HG03571 (cell line): ENCODE results near the gene LZTFL1.
"Not testable (repeated sequence)": the region's sequence is repeated elsewhere in the genome, so short reads cannot be mapped to it uniquely, and the experiment has no call there.

ENCODE experiments used
- ATAC-seq: cut with Tn5 transposase; IDR thresholded peaks from one replicate; pipeline ENCODE4 v1.9.1; 2021; ENCODE audit not compliant: unreplicated experiment

Gene LZTFL1

DNA sequence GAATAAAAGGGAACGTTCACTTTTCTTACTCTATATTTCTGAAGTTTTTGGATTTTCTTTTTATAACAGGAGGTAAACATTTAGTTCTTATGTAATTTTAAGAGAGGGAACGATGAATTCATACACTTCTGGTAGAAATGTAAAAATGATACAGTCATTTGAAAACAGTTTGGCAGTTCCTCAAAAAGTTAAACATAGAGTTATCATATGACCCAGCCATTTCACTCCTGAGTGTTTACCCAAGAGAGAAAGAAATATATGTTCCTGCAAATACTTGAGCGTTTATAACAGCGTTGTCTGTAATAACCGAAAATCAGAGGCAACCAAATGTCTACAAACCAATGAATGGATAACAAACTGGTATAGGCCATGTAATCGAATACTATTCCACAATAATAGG is 23.6 kb upstream of the LZTFL1 start:
- ATAC-seq: no peak

DNA sequence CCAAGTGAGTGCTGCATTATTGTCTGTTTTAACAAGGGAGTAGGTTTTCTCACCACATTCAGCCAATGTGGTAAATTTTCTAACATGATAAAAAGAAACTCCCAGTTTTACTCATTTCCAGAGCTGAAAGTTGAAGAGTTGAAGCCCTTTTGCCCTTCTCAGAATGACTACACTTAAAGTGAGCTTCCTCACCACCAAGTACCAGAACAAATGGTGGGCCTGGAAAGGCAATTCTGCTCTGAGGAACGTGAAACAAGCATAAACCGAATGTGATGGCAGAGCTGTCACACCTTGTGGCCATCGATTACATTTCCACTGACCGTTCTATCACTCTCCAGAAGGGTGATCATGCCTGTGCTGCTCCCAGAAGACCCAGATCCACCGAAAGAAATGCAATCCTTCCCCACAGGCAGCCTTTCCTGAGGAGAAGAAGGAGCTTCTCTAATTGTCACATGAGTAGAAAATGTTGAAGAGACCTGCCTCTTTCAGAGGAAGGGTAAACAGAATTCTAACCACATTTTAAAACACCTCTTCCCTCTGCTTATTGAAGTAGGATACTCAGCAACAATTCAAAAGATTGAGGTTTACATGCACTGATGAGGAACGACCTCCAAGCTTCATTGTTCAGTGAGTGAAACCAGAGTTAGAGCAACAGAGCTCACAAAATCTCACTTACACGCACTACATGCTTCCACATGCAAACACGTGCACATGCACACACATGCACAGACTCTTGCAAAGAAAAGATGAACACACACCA is 23.0 kb upstream of the LZTFL1 start:
- ATAC-seq: peak; percentile 66

DNA sequence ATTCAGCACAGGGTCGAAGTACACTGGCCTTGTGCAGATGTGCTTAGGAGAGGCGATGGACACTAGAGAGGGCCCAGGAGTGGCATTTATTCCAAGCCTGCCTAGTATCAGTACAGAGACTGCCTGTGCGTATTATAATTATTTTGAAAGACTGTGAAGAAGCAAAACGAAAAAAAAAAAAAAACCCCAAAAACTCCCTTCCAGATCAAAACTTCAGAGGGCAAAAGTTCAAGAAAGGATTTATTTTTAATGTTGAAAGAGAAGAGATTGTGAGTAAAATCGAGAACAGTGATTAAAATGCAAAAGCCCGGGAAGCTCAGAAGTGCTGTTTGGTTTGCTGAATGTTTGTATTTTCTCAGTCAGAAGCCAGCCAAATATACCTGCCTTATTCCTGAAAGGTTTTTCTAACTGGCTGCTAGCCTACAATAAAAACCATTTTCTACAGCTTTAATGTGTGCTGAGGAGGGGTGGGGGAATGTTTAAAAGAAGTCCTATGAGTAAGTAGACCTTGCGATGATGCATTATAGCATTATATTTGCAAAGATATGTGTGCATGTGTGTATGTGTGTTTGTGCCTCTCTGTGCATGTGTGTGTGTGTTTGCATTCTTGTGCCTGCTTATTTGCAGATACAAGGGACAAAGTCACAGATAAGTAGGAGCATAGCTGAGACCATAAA is 19.3 kb upstream of the LZTFL1 start:
- ATAC-seq: peak; percentile 42

DNA sequence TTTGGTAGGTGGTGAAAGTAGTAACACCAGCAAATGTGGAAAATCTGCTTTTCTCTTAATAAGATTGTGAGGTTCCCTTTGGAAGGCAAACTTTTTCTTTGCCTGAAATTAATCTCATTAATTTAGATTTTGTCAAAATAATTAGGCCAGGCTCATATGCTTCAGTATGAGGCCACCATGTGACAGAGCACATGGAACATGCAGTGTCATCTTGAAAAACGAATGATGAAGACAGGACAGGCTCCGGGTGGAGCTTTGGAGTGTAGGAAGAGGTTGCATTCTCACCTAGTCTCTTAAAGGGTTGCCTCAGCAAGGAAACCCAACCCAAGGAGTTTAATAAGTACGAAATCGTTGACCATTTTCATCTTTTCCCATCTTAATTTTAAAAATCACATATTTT is 18.6 kb upstream of the LZTFL1 start:
- ATAC-seq: no peak

DNA sequence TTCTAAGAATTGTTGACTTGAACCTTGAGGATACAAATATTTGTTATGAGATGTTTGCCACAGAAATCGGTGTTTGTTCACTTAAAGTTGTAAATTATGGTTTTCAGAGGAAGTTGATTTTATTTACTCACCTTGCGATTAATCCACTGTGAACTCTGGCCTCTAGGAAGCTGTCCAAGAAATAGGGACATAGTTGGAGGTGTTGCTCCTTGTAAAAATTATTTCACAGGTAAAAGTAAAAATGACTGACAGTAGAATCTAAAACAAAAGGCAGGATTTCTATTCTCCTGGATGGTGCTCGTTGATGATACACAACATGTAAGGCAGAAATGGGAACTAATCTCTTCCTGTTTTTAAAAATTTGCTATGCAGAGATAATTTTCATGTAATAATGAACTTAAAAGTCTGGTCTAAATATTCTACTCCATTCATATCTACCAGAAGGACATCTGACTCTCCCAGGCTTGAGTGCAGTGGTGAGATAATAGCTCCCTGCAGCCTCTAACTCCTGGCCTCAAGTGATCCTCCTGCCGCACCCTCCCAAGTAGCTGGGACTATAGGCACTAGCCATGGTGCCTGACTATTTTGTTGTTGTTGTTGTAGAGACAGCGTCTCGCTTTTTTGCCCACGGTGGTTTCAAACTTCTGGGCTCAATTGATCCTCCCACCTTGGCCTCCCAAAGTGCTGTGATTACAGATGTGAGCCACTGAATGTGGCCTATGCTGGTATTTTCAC is 17.1 kb upstream of the LZTFL1 start:
- ATAC-seq: no peak

DNA sequence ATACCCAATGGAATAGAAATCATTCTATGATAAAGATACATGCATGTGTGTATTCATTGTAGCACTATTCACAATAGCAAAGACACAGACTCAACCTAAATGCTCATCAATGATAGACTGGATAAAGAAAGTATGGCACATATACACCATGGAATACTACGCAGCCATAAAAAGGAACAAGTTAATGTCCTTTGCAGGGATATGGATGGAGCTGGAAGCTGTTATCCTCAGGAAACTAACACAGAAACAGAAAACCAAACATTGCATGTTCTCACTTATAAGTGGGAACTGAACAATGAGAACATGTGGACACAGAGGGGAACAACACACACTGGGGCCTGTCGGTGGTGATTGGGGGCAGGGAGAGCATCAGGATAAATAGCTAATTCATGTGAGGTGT is 15.1 kb upstream of the LZTFL1 start:
- not testable (repeated sequence) for ATAC-seq

DNA sequence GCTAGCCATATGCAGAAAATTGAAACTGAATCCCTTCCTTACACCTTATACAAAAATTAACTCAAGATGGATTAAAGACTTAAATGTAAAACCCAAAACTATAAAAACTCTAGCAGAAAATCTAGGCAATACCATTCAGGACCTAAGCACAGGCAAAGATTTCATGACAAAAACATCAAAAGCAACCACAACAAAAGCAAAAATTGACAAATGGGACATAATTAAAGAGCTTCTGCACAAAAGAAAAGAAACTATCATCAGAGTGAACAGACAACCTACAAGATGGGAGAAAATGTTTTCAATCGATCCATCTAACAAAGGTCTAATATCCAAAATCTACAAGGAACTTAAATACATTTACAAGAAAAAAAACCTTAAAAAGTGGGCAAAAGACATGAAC is 14.4 kb upstream of the LZTFL1 start:
- not testable (repeated sequence) for ATAC-seq

DNA sequence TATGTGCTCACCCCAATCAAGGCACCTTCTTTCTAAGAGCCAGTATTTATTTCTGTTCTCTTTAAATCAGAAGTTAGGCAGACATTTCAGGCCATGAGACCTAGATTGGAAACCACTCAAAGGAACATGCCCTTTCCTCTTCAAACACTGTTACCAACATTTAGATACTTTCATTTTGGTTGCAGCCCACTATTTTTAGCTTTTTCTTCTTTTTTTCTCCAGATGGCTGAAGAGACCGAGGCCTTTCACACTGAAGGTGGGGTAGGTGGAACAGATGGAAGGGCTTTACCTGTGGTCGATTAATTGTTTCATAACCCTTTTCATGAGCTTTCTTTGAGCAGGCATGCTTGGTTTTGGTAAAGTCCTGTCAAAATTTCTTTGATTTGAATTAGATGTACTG is 10.9 kb upstream of the LZTFL1 start:
- ATAC-seq: no peak

DNA sequence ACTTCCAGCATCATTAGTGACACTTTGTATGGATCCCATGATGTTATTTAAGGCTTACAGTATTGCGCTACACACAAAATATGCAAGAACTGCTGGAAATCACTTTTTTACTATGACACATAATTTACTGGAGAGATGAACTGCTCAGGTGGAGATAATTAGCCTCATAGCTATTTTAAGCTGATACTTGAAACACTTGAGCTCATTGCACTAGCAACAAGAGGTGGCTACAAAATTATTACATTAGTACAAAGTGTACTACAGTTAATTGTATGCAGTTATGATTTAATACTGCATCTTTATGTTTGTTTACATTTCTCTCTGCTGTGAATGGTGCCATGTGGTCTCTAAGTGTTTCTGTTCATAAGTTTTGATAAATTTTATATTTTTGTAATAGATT is 6.5 kb upstream of the LZTFL1 start:
- ATAC-seq: no peak

DNA sequence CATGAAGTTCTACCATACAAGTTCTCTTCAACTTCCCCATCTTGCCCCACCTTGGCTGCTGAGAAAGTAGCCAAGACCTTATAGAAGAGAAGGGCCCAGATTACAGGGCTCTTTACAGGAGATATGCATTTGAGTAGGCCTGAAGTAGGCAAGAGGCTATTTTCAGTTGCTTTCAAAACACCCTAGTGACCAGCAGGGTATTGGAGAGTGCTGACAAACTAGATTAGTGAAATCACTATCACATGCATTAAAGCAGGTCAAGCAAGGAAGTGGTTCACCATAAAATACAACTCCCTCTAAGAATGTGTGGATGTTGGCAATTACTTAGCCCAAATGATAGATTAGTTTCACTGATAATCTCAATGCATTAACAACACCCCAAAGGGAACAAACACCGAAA is 2.7 kb upstream of the LZTFL1 start:
- ATAC-seq: no peak

DNA sequence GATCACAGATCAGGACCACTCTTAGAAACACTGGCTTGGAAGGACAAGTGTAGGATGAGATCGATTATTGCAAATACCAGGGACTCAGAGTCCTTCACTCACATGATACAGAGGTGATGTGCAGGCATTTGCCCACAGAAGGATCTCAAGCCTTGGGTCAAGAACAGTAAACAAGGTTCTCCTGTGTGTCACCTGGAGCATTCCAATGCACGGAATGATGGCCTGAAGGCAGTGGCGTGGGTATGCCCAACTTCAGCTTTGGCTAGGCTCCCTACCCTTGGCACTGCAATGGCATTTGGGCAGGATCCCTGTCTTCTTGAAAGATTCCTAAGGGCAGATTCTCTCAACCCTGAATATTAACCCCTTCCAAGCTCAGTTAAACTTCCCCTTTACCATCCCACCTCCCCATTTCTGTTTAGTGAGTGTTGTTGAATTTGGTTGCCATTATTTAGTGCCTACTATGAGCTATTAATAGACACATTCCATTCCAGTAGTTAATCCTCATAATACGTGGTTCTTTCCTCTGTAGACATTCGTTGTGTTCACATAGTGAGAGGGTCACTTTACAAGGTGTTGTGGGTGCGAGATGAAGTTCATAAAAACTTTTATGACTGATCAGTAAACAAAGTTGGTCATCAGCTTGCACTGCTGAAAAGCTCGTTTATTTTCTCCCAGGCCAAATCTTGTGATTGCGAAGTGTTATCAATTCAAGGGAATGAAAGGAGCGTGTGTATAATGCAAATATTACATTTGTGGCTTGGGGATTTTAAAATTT is 1.1 kb upstream of the LZTFL1 start:
- no peak for ATAC-seq

DNA sequence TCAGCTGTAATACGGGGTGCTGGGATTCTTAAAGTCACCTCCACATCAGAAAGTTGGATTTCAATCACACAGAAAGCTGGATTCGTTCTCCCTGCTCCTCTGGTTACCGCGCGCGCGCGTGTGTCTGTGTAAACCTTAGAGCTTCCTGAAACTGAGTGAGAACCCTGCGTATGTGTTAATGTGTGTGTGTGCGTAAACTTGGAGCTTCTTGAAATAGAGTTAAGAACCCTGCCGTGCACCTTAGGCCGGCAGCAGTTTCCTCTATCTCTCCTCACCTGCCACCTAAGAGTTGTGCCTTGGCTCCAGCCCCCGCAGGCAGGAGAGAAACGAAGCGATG is 531 bp downstream of the LZTFL1 start:
- no peak for ATAC-seq

DNA sequence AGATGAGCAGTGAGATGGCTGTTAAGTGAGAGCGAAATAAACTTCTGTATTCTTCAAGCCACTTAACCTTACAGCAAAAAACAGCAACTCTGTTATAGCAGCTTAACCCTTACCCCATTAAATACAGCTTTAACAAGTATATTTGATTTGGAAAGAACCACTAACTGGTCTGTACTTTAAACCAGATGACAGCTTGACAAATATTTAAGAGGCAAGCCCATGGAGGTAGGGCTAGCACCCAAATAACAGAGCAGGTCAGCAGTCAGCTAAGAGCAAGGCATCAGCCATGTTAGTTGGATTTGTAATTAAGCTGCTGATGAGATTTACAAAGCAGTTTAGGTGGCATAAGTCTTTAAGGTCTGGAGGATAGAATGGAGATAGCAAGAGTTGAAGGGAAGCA is 3.5 kb downstream of the LZTFL1 start:
- no peak for ATAC-seq

DNA sequence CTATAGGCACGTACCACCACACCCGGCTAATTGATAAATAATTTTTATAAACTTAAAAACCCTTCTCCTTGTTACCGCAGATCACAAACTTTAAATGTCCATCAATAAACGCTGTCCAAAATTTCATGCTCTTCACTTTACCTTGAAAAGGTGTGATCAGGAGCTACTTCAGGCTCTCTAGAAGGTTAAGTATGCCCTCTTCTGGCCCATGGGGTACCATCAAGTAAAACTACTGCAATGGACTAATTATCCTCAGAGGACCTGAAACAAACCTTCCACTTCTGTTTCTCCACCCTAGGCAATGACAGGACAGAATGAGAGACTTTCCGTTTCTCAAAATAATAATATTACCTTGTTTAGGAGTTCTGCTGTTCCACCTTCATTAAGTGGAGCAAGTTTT is 9.2 kb downstream of the LZTFL1 start:
- ATAC-seq: no peak

DNA sequence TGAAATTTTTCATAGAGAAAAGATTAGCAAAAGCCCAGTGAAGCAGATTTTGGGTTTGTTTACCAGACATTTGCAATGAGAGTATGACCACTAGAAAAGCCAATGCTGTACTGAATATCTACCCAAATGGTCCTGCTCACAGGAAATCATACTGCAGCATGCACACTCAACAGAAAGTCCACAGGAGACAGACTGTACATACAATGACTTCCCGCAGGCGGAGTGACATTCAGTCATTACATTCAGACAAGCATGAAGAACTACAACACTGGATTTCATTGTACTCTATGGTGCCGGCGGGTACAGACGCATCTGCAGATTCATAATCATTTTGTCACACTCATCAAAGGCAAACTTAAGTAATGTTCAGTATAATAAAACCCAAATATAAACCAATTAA is 11.8 kb downstream of the LZTFL1 start:
- no peak for ATAC-seq

DNA sequence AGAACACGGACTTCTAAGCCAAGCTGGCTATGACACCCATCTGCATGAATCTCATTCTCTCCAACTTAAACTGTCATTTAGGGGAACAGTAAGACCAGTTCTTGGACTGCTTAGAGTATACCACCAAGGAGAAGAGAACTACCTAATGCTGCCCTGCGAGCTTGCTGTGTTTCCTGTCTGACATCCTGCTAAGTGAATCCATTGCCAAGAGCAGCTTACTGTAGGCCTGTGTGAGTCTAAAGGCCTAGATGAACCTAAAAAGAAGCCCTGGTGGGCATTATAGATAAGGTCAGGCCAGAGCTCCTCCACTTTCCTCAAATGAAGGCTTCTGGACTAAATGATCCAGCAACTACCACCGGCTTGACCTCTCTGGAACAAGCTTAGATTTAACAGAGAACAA is 15.0 kb downstream of the LZTFL1 start:
- ATAC-seq: no peak

DNA sequence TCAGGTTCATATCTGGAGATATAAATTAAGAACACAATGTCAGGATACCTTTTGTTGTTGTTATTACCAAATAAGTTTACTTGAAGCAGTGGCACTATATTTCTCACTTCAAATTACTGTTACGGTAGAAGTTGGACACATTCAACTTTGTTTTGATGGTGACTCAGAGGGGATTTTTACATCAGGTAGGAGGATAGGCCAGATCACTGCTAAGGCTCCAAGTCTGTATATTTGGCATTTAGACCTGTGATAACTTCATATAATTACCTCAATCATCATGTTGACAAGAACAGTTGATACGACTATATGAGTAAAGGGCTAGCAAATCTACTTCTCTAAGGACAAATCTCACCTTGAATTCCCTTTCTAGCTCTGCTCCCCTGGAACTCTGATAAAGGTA is 15.6 kb downstream of the LZTFL1 start:
- ATAC-seq: no peak

DNA sequence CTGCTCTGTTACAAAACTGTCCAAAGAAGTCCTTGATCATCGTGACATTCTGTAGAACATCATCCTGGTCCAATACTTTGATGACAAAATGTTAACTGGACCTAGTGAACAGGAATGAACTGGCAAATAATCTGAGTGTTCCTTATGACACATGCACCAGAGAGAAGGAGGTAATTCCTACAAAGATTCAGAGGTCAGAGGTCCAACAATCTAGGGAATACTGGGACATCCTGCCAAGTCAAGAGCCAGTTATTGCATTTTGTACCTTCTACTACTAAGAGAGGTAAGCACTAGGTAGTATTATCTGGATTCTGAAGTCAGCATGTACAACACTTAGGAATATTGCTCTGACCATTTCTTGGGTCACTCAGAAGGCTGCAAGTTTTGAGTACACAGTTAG is 20.8 kb downstream of the LZTFL1 start:
- no peak for ATAC-seq

DNA sequence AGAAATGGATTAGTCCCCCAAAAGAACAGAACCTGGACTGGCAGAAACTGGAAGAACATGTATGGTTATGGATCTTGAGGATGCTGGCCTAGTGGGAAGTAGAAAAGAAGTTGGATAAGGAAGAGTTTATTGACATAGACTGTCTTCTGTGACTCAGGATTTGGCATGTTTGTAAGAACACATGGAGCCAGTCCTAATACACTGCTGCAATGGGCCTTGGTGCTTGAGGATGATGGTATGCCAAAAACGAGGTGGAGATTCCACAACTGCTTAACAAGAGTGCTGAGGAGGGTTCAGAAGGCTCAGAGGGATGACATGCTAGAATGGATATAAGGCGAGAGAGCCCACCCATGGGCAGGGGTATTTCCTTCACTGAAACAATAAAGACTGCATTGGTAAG is 22.4 kb downstream of the LZTFL1 start:
- ATAC-seq: no peak

DNA sequence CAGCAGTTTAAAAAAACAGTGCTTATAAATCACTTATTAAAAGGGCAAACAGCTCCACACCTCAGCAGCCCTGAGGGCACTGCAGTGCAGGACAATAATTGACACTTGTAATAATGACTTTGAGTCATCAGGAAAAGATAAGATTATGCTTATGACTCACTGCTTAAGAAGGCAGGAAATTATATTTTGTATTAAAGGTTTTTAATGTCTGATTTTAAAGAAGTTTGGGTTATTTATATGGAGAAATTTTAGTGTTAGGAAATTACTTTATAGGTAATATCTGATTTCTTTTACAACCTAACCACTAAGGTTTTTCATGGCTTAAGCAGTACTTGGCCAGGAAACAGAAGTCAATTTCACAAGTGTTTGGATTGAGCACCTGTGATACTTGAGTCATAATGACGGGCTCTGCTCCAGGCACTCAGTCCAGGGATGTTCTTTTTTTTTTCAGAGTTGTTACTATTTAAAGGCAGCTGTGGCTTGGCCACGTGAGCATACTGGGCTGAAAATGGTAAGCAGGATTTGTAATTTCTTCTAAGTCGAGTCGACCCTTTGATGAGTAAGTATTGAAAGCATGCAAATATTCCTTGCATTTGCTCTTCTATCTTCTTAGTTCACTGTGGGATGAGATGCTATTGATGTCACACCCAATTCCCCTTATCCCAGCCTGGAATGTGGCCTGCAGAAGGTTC is 23.9 kb downstream of the LZTFL1 start:
- no peak for ATAC-seq

DNA sequence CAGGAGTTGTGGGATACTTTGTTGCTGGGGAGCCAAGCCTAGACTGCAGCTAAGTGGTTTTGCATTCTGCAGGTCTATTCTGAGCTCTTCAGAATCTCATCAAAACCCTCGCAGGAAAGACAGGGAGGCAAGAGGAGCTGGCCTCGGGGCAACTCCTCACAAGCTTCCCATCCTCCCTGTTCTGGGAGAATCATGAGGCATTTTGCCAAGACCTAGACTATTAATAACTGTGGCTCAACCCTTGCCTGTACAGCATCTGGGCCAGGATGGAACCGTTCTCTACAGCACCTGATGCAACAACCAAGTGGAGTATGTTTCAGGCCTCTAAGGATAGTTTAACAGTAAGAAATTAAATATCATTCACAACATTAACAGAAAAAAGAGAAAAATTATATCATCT is 25.4 kb downstream of the LZTFL1 start:
- ATAC-seq: no peak
